H1 (cell line): ENCODE data around the gene THOP1. TPM values are rescaled to one million over a fixed set of nuclear protein-coding genes. Genes with fewer than 3 reads are reported as not detected.

ENCODE experiments used
- CTCF ChIA-PET: fragments of 300-600 bp; sonication (Branson Sonifier 250); formaldehyde crosslinking; loops from one replicate; lab custom pipeline; 2021; ENCODE audit not compliant: partially characterized antibody; lab: Charles Lee
- POLR2A ChIA-PET: fragments of 300-600 bp; sonication (Branson Sonifier 250); formaldehyde crosslinking; loops from one replicate; lab custom pipeline; 2021; ENCODE audit warnings: inconsistent platforms; ENCODE audit not compliant: partially characterized antibody; lab: Charles Lee
- DNase-seq, 2 experiments: peaks; one replicate each; pipeline versions ENCODE4 v3.0.0 to v3.0.0-alpha.2; 2010 to 2022; ENCODE audit warnings: low spot score in 2 of 2, low read depth in 1 of 2, mixed read lengths in 1 of 2
- FAIRE-seq: peaks from 2 replicates; lab custom pipeline; 2011; peaks lifted over from hg19 to GRCh38; lab: Jason Lieb, UNC
- H2AFZ ChIP-seq: 2 replicates; pipeline ENCODE4 v1.8.1; 2012; ENCODE audit warnings: low read length, inconsistent platforms
- H2AK5ac ChIP-seq: 2 replicates; pipeline ENCODE4 v1.6.1; 2013; ENCODE audit warnings: low read depth, low read length
- H2BK120ac ChIP-seq: replicated peaks from 2 replicates; pipeline ENCODE3; 2013; ENCODE audit warnings: low read depth, low read length, inconsistent platforms
- H2BK12ac ChIP-seq: 2 replicates; pipeline ENCODE4 v1.6.1; 2013; ENCODE audit warnings: low read depth, low read length
- H2BK15ac ChIP-seq: 2 replicates; pipeline ENCODE4 v1.6.1; 2013; ENCODE audit warnings: low read length
- H2BK20ac ChIP-seq: 2 replicates; pipeline ENCODE4 v1.6.1; 2013; ENCODE audit warnings: low read length
- H2BK5ac ChIP-seq: 2 replicates; pipeline ENCODE4 v1.6.1; 2013; ENCODE audit warnings: low read depth, low read length
- H3K14ac ChIP-seq: 2 replicates; pipeline ENCODE4 v1.6.1; 2013; ENCODE audit warnings: inconsistent platforms; ENCODE audit not compliant: insufficient read length
- H3K18ac ChIP-seq: 2 replicates; pipeline ENCODE4 v1.6.1; 2013; ENCODE audit warnings: low read length; ENCODE audit errors: extremely low read depth
- H3K23ac ChIP-seq: 2 replicates; pipeline ENCODE4 v1.6.1; 2013; ENCODE audit warnings: inconsistent platforms; ENCODE audit not compliant: insufficient read length
- H3K23me2 ChIP-seq: 2 replicates; pipeline ENCODE4 v1.6.1; 2013; ENCODE audit warnings: low read depth, low read length
- H3K27ac ChIP-seq: 2 replicates; pipeline ENCODE4 v1.6.1; 2011; ENCODE audit warnings: low read depth, low read length, inconsistent platforms
- H3K27me3 ChIP-seq, 4 experiments: replicated peaks in 1 of 4; 1 replicate in 1 of 4; 2 replicates in 3 of 4; pipeline versions ENCODE4 v1.6.1 to v1.8.1; 2011 to 2013; ENCODE audit warnings: low read length in 3 of 4, mild to moderate bottlenecking in 3 of 4, inconsistent platforms in 2 of 4, mixed read lengths in 2 of 4, moderate library complexity in 1 of 4; ENCODE audit not compliant: control insufficient read depth in 3 of 4, insufficient read depth in 3 of 4; ENCODE audit errors: extremely low read depth in 1 of 4
- H3K36me3 ChIP-seq, 4 experiments: 2 replicates each; pipeline versions ENCODE4 v1.6.1 to v1.8.1; 2011 to 2013; ENCODE audit warnings: mild to moderate bottlenecking in 4 of 4, low read length in 3 of 4, moderate library complexity in 2 of 4, control low read depth in 1 of 4, inconsistent platforms in 1 of 4; ENCODE audit not compliant: insufficient read depth in 4 of 4, control insufficient read depth in 2 of 4
- H3K4ac ChIP-seq: replicated peaks from 2 replicates; pipeline ENCODE3; 2013; ENCODE audit warnings: low read length, low read depth, mixed read lengths, inconsistent platforms; ENCODE audit not compliant: insufficient read length
- H3K4me1 ChIP-seq, 4 experiments: replicated peaks in 1 of 4; 1 replicate in 1 of 4; 2 replicates in 3 of 4; pipeline versions ENCODE4 v1.6.1 to v1.8.1; 2011 to 2013; ENCODE audit warnings: low read length in 3 of 4, inconsistent platforms in 2 of 4, mixed read lengths in 1 of 4; ENCODE audit not compliant: insufficient read depth in 4 of 4, control insufficient read depth in 3 of 4
- H3K4me2 ChIP-seq, 2 experiments: 2 replicates each; pipeline versions ENCODE4 v1.6.1 to v1.8.1; 2011 to 2013; ENCODE audit warnings: low read depth in 2 of 2, low read length in 2 of 2, control low read depth in 1 of 2, inconsistent platforms in 1 of 2, mild to moderate bottlenecking in 1 of 2; ENCODE audit not compliant: insufficient read depth in 1 of 2
- H3K4me3 ChIP-seq, 4 experiments: fragments of 200-600, 300-600 bp in 1 of 4; sonication (generic), shearing (Covaris generic), sonication (Bioruptor Twin) in 1 of 4; 2 replicates each; pipeline versions ENCODE4 v1.5.1 to v1.8.1; 2011 to 2016; ENCODE audit warnings: low read length in 4 of 4, low read depth in 3 of 4, control low read depth in 2 of 4, inconsistent platforms in 2 of 4, mild to moderate bottlenecking in 2 of 4, mixed read lengths in 1 of 4, moderate library complexity in 1 of 4; ENCODE audit not compliant: insufficient read depth in 2 of 4; ENCODE audit errors: extremely low read depth in 1 of 4
- H3K56ac ChIP-seq: replicated peaks from 2 replicates; pipeline ENCODE3; 2013; ENCODE audit warnings: low read depth, mild to moderate bottlenecking, mixed read lengths, low read length, inconsistent platforms; ENCODE audit not compliant: insufficient read length
- H3K79me1 ChIP-seq: 2 replicates; pipeline ENCODE4 v1.6.1; 2013; ENCODE audit warnings: low read depth, low read length, control low read depth
- H3K79me2 ChIP-seq, 2 experiments: 2 replicates each; pipeline versions ENCODE4 v1.6.1 to v1.8.1; 2012 to 2013; ENCODE audit warnings: low read length in 2 of 2, mild to moderate bottlenecking in 2 of 2, inconsistent platforms in 1 of 2; ENCODE audit not compliant: insufficient read depth in 2 of 2, control insufficient read depth in 1 of 2
- H3K9ac ChIP-seq, 4 experiments: replicated peaks in 1 of 4; 1 replicate in 1 of 4; 2 replicates in 3 of 4; pipeline versions ENCODE4 v1.6.1 to v1.8.1; 2011 to 2013; ENCODE audit warnings: low read depth in 3 of 4, low read length in 3 of 4, control low read depth in 2 of 4, mild to moderate bottlenecking in 2 of 4, moderate library complexity in 2 of 4, inconsistent platforms in 1 of 4; ENCODE audit errors: extremely low read depth in 1 of 4
- H3K9me3 ChIP-seq, 2 experiments: 2 replicates each; pipeline versions ENCODE4 v1.6.1 to v1.8.1; 2012 to 2013; ENCODE audit warnings: mild to moderate bottlenecking in 2 of 2, moderate library complexity in 2 of 2, control low read depth in 1 of 2, inconsistent platforms in 1 of 2, low read depth in 1 of 2, low read length in 1 of 2, mixed read lengths in 1 of 2; ENCODE audit not compliant: insufficient read depth in 2 of 2
- H4K20me1 ChIP-seq, 2 experiments: replicated peaks in 1 of 2; 2 replicates each; pipeline versions ENCODE3 to v1.8.1; 2011 to 2013; ENCODE audit warnings: inconsistent platforms in 2 of 2, low read length in 2 of 2, mild to moderate bottlenecking in 1 of 2; ENCODE audit not compliant: insufficient read depth in 2 of 2, control insufficient read depth in 1 of 2
- H4K5ac ChIP-seq: 2 replicates; pipeline ENCODE4 v1.6.1; 2013; ENCODE audit warnings: low read length, low read depth, mixed read lengths, inconsistent platforms; ENCODE audit not compliant: insufficient read length
- H4K8ac ChIP-seq: 2 replicates; pipeline ENCODE4 v1.8.0; 2013; ENCODE audit warnings: mild to moderate bottlenecking, moderate library complexity, low read length, inconsistent platforms; ENCODE audit not compliant: insufficient read depth; ENCODE audit errors: extremely low read depth
- H4K91ac ChIP-seq: replicated peaks from 2 replicates; pipeline ENCODE3; 2013; ENCODE audit warnings: low read length, mixed read lengths, inconsistent platforms; ENCODE audit not compliant: insufficient read length
- KDM1A ChIP-seq: fragments of 200-600, 300-600 bp; sonication (generic); IDR thresholded peaks from 2 replicates; pipeline ENCODE4 v1.7.1; 2016; ENCODE audit warnings: mild to moderate bottlenecking, low read length, borderline replicate concordance
- RXRA ChIP-seq: IDR thresholded peaks from 2 replicates; pipeline ENCODE4 v1.6.1; 2011; ENCODE audit warnings: low read depth, mild to moderate bottlenecking, low read length, moderate library complexity; ENCODE audit not compliant: insufficient read depth
- ZNF274 ChIP-seq: IDR thresholded peaks from 2 replicates; pipeline ENCODE4 v1.7.0; 2012; ENCODE audit warnings: low read length, borderline replicate concordance; ENCODE audit errors: extremely low read depth
- WGBS, 2 experiments: shearing (Covaris generic) in 1 of 2; methylation state at CpG; one replicate each; pipeline versions ENCODE4 v1.1.6 to v1.1.7; 2013 to 2015; ENCODE audit warnings: low lambda C conversion rate in 2 of 2, mixed read lengths in 2 of 2, inconsistent platforms in 1 of 2, low coverage in 1 of 2, missing lambda C conversion rate in 1 of 2; ENCODE audit not compliant: insufficient replicate concordance in 2 of 2, insufficient coverage in 1 of 2, insufficient read length in 1 of 2; ENCODE audit errors: extremely low coverage in 1 of 2, missing lambda C conversion rate in 1 of 2; 5-methylcytosine and 5-hydroxymethylcytosine counted together
- polyA plus RNA-seq, 7 experiments: library from polyadenylated mRNA; depleted of rRNA in 3 of 7; stranded (reverse) in 5 of 7; unstranded in 2 of 7; fragments of >200 nt in 5 of 7; fragments of 200-250 nt in 2 of 7; gene quantifications; 1 replicate in 5 of 7; 2 replicates in 1 of 7; 4 replicates in 1 of 7; pipeline versions ENCODE4 v1.2.1 to v1.2.3, GENCODE V29; 2011 to 2013; ENCODE audit warnings: missing spikeins in 2 of 7, mixed read lengths in 2 of 7
- total RNA-seq: library from RNA; stranded (reverse); fragmentation: NEBNext Ultra II Directional; extraction: Animal tissue kit (Norgen Biotek cat#: 25700); gene quantifications from 2 replicates; pipeline ENCODE4 v1.2.1, GENCODE V29; 2021
- TF ChIP-seq, protein P1 (sequence below): IDR thresholded peaks from 2 replicates; pipeline ENCODE4 v1.6.1; 2012; ENCODE audit warnings: inconsistent platforms

The THOP1 gene
- total and polyA plus RNA-seq, 2 of the 8 experiments (the other 6 are each of a cell fraction or from before 2014, with no cell fraction given), result 136 to 159 TPM

DNA sequence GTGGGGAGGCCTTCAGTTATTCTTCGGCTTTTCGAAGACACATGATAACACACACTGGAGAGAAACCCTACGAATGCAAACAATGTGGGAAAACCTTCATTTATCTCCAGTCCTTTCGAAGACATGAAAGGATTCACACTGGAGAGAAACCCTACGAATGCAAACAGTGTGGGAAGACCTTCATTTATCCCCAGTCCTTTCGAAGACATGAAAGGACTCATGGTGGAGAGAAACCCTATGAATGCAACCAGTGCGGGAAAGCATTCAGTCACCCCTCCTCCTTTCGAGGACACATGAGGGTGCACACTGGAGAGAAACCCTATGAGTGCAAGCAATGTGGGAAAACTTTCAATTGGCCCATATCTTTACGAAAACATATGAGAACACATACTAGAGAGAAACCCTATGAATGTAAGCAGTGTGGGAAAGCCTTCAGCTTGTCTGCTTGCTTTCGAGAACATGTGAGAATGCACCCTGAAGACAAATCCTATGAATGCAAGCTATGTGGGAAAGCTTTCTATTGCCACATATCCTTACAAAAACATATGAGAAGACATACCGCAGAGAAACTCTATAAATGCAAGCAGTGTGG is 67.8 kb downstream of the THOP1 start:
- Histone ChIP-seq H4K91ac (no peak overlapping the region), H4K20me1 (no peaks in the 10 kb centered on the region), H3K9me3 (peaks cover 72 to 89% of the 10 kb centered on the region in 2 experiments), H3K36me3 (peaks cover 12 to 51% (median 36%) of the 10 kb centered on the region in 4 experiments), H2BK15ac (no peak overlapping the region), H2BK120ac (no peak overlapping the region), H2AFZ (no peak overlapping the region), H4K8ac (no peak overlapping the region), H3K14ac (no peak overlapping the region), H3K4ac (no peak overlapping the region), H2BK5ac (no peak overlapping the region), H3K23me2 (no peaks in the 10 kb centered on the region), H3K27me3 (no peaks in the 10 kb centered on the region; a peak in 1 of 7 replicates), H3K4me1 (no peaks in the 10 kb centered on the region), H3K18ac (no peak overlapping the region), H3K9ac (no peak overlapping the region), H4K5ac (no peak overlapping the region), H3K56ac (no peak overlapping the region), H2AK5ac (no peak overlapping the region), H3K4me3 (0 out of 8 replicates have a peak overlapping the region, but pooled peaks of 1 of the 4 experiments have one; percentile 10), H3K79me1 (0 out of 2 replicates have a peak, but pooled peaks cover 2% of the 10 kb centered on the region), H3K23ac (no peak overlapping the region), H3K79me2 (no peaks in the 10 kb centered on the region; a peak in 1 of 4 replicates), H3K27ac (no peak overlapping the region), H2BK20ac (no peak overlapping the region), H2BK12ac (no peak overlapping the region), H3K4me2 (no peak overlapping the region)
- POLR2A ChIA-PET, result no interaction called here
- DNase-seq (no peak), FAIRE-seq (no peak)
- peak; percentile 51; the same call in 1 of the 2 replicates for TF ChIP-seq ZNF274
- no peak for TF ChIP-seq RXRA
- TF ChIP-seq, protein P1, sequence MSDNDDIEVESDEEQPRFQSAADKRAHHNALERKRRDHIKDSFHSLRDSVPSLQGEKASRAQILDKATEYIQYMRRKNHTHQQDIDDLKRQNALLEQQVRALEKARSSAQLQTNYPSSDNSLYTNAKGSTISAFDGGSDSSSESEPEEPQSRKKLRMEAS, result no peak
- peak; percentile 20; the same call in 1 of the 2 replicates for TF ChIP-seq KDM1A
- 92% methylated on average over 11 of the region's 11 CpGs; no CpG with 5 or more reads in 1 of the 2 experiments for WGBS, 2 experiments
- CTCF ChIA-PET, result interaction anchor here (0.6 kb wide), 1 partner anchor 580 kb away, joined by 3 read pairs; no protein-coding TSS in a partner anchor
